Frontal cortex (tissue), 4 donors: Measurements from ENCODE around the gene FXYD4. TPM values are rescaled to one million over a fixed set of nuclear protein-coding genes. Genes with fewer than 3 reads are reported as not detected.
"Not testable (repeated sequence)": the region's sequence is repeated elsewhere in the genome, so short reads cannot be mapped to it uniquely, and the experiment has no call there.

Experiments
- DNase-seq, 2 donors: peaks; one replicate each; pipeline ENCODE4 v3.0.0; 2012; ENCODE audit warnings: low spot score in 2 of 2
- FAIRE-seq: peaks from 2 replicates; lab custom pipeline; 2012; peaks lifted over from hg19 to GRCh38; lab: Jason Lieb, UNC
- total RNA-seq: library from RNA; depleted of rRNA; stranded (reverse); fragments of >200 nt; gene quantifications from one replicate; pipeline ENCODE4 v1.2.3, GENCODE V29; 2014
- donor health status: control.
- donor health status: control.
- donor health status: control.

FXYD4 gene
- total RNA-seq, 1 donor from 2014 or later: not detected

DNA sequence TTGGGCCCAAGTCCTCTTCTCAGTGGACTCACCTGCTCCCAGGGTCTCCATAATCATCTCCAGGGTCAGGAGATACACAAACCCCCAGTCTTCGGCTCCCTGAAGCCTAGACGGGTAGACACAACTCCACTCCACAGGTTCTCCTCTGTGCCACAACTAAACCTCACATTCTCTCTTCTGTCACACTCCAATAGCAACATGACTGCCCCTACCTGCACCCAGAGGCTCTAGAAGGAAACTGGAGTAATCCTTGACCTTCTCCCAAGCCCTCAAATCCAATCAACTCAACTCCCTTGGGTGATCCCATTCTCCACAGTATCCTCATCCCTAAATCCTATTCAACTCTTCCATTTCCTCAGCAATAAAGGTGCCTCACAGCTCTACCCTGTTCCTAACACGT is 21.3 kb downstream of the FXYD4 start:
- FAIRE-seq: no peak
- no peak for DNase-seq

DNA sequence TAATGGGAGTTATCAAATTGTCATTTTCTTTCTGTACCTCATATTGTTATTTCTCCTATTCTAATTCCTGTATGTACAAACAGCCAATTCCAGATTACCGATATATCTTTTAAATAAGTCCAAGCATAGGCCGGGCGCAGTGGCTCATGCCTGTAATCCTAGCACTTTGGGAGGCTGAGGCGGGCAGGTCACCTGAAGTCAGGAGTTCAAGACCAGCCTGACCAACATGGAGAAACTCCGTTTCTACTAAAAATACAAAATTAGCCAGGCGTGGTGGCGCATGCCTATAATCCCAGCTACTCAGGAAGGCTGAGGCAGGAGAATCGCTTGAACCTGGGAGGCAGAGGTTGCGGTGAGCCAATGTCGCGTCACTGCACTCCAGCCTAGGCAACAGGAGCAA is 21.8 kb downstream of the FXYD4 start:
- FAIRE-seq, DNase-seq: not testable (repeated sequence)

DNA sequence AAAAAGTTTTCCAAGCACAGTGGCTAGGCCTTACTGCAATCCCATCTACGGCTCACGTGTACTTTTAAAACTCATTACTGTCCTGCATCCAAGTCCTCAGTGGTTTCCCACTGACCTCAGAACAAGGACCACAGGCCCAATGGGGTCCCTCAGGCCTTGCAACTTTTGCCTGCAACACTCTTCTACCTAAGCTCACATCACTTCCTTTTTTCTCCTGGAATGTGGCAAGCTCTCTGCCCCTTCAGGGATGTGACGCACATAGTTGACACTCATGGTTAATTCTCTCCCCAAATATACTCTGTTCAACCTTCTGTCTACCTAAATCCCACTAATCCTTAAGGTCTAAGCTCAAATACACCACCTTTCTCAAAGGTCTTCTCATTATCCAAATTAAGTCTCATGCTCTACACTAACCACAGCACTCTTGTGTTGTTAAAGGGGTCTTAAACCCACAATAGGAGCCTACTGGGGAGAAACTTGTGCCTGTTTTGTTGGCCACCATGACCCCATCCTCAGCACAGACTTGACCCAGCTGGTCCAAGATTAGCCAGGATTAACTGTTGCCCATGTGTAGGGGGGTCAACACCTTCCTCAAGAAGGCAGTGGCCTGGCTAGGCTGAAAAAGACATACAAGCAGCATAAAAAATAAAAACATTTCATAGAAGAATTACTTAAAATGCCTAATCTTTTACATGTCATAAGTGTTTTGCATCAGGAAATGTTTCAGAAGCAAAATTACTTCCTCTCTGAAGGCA is 22.3 kb downstream of the FXYD4 start:
- FAIRE-seq (no peak), DNase-seq (no peak)

DNA sequence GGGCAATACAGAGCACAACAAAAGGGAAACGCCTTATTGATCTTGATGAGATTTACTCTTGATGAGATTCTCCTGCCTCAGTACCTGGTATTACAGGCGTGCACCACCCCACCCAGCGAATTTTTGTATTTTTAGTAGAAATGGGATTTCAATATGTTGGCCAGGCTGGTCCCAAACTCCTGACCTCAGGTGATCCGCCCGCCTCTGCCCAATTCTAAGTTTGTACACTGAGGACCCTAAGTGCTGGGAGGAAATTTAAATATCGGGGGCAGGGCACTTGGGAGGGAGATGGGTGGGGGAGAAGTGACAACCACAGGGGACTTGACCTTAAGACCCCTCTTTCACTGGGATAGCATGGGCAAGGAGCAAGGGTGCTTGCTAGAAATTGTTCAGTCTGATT is 23.4 kb downstream of the FXYD4 start:
- FAIRE-seq: no peak
- DNase-seq: no peak

DNA sequence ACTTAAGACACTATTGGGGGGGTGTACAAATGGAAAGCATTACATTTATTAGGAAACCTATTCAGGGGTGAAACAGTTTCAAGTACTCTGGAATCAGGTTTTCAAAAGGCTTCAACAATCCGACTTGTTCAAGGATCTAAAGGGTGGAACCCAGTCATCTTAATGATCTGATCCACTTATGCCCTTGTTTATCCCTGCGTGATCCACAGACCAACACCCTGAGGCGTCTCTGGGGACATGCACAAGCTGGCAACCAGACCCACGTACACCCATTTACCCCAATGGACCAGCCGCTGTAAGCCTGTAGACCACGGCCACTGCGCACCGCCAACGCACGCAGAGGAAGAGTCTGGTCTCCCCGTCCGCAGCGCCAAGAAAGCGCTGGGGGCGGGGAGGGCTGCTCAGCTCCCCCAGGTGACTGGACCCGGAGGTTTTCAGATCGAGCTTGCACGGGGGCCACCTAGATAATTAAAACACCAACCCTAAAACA is 24.2 kb downstream of the FXYD4 start:
- DNase-seq (no peak), FAIRE-seq (no peak)

DNA sequence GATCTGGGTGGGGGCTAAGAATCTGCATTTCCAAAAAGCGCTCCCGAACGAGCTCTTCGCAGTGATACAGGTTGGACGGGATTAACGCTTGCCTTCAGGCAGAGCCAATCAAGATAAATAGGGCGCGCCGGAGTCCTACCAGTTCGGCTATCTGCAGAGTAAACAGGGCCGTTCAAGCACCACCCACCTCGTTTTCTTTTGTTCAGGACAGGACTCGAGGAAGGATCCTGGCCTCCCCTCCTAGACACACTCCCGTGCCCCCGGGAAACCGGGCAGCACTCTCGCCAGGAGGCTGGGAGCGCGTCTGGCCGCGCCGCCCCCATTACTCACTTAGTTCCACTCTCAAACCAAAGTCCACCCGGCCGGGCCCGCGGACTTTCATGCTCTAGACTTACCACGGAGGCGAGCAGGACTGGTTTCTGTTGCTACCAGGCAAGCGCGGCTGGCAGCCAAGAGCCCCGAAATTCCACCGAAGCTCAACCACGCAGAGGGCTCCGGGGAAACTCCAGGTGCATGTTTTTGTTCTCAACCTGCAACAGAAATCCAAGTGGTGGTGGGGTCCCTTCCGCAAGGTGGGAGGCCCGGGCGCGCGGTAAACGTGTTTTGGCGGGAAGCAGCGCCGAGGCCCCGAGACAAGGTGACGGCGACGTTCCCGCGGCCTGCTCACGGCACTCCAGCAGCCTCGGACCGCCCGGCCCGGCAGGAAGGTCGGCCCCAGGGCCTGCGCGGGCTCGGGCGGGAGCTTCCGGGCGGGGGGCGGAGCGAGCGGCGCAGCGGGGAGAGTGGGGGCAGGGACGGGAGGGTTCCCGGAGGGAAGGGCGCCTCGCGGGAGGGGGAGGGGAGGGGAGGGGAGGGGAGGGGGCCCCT is 24.9 kb downstream of the FXYD4 start:
- FAIRE-seq (no peak), DNase-seq (peak; percentile 93 to 94)

DNA sequence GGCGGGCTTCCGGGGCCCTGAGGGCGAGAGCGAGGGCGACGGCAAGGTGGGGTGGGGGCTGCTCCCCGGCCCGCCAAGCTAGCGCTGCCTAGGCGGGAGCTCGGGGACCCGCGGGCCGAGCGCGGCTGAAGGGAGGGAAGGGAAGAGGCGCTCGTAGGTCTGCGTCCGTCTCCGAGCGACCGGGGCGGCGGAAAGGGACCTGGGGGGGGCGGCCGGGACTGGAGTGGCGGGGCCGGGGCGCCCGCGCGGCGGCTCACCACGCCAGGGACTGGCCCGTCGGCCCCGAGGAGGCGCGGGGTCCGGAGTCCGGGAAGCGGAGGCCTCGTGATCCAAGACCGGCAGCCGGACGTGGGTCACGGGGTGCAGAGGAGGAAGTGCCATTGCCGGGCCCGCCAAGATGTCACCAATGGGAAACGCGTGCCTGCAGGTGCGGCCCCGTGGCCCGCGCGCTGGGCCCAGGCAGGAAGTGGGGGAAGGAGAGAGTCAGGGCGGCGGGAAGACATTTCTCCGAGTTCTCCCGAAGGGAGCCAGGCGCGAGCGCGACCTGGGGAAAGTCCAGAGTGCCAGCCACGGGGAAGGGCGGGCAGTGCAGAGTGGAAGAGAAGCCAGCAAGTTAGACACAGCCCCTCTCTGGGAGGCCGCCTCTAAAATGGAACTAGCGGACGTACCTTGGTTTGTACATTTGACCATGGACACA is 25.6 kb downstream of the FXYD4 start:
- FAIRE-seq: no peak
- peak; percentile 88 to 92 for DNase-seq

DNA sequence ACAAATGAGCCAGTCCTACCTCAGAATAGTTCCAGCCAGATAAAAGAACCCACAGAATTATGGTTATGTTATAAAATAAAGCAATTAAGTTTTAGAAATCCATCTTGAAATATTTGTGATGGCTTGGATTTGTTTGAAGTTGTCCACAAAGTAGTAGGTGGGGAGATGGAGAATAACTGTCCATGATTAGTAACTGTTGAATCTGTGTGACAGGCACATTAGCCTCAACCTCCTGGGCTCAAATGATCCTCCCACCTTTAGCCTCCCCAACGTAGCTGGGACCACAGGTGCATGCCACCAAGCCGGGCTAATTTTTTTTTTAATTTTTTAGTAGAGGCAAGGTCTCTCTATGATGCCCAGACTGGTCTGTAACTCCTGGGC is 27.5 kb downstream of the FXYD4 start:
- DNase-seq (no peak), FAIRE-seq (no peak)

DNA sequence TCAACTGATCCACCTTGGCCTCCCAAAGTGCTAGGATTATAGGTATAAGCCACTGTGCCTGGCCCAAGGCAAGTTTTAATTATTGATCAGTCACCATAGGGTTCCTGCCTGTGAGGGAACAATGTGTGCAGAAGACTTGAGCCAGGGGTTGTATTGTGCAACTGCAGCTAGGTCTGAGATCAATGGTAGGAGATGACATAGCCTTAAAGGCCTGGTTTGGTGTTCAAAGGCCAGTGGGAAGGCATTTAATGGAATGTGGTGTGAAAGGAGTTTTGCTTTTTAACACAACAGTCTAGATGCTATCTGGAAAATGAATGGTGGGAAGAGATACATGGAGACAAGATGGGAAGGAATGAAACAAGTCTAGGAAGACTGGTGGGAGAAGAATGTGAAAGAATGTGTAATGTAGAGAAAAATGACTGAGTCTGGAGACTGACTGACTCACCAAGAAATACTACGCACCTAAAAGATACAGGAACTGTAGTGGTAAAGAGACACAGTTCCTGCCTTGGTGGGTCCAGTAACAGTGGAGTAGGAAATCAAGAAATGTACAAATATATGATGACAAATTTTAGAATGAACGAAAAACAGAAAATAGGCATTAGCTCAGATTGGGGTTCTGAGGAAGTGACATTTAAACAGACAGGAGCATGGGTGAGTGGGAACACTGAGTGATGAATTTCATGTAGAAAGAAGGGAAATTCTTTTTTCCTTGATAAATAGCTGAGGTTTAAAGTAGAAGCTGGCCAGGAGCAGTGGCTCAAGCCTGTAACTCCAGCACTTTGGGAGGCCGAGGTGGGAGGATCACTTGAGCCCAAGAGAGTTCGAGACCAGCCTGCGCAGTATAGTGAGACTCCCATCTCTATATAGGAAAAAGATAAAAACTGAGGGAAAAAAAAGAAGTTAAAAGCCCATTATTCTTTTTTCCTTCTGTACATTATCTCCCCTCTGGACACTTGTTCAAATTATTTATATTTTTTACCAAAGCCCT is 28.2 kb downstream of the FXYD4 start:
- no peak for DNase-seq
- no peak for FAIRE-seq

DNA sequence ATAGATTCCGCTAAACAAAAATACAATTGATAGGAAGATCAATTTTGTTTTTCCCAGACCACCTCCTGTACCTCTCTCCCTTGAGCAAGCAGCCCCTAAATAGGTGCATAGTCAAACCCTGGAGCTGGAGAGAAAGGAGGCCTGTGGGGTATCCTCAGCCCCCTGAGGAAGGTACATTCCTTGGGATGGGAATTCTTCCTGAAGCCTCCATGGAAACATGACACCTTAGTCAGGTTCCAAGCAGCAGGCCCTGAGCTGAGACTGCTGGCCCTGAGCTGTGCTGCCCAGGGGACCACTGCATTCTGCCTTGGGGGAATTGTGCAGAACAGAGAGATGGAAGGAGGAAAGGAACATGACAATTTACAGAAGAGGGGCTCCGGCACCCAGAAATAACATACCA is 30.2 kb downstream of the FXYD4 start:
- FAIRE-seq (no peak), DNase-seq (no peak)

DNA sequence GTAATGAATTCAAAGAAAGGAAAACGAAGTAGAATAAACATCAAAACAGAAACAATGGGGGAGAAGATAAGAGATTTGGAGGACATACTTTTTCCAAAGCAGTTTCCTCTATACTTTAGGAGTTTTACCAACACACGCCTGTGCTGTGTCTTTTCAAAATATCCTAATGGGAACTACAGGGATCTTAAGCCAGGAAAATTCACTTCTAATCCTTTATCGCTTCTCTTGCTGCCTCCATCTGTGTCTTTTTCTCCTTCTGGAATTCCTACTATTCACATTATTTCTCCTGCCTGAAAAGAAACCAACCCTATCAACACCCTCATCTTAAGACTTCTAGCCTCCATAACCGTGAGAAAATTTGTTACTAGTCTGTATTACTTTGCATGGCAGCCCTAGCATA is 30.7 kb downstream of the FXYD4 start:
- FAIRE-seq: no peak
- no peak for DNase-seq

DNA sequence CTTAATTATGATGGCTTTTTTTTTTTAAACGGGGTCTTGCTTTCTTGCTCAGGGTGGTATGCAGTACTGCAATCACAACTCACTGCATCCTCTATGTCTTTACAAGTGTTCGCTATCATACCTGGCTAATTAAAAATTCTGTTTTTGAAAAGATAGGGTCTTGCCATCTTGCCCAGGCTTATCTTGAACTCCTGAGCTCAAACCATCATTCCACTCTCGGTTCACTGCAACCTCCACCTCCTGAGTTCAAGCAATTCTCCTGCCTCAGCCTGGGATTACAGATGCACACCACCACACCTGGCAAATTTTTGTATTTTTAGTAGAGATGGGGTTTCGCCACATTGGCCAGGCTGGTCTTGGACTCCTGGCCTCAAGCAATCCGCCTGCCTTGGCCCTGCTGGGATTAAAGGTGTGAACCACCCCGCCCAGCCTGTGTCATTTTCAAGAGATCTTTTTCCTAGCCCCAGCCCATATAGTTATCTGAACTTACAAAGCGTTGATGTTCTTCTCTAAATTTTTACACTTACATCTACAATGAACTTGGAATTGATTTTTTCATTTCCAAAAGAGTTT is 31.5 kb downstream of the FXYD4 start:
- no peak for FAIRE-seq

DNA sequence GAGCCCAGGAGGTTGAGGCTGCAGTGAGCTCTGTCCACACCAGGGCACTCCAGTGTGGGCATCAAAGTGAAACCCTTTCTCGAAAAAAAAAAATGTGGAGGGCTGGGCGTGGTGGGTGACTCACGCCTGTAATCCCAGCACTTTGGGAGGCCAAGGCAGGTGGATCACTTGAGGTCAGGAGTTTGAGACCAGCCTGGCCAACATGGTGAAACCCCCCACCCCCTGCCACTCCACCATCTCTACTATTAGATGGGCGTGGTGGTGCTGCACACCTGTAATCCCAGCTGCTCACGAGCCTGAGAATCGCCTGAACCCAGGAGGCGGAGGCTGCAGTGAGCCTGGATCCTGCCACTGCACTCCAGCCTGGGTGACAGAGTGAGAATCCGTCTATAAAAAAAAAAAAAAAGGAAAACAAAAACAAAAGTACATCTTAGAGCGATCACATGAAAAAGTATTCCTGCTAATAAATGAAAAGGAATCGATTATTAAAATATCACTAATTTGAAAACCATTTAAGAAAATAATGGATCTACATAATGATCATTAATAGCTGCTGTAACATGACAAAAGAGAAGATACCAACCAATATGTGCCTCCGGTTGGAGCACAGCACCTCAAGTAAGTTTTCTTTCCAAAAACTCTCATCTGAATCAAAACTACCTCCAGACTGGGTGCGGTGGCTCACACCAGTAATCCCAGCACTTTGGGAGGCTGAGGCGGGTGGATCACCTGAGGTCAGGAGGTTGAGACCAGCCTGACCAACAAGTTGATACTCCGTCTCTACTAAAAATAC is 32.7 kb downstream of the FXYD4 start:
- no peak for DNase-seq
- FAIRE-seq: no peak

More for the DNA sequence above, 31.5 kb downstream of the FXYD4 start:
- DNase-seq: no peak

DNA sequence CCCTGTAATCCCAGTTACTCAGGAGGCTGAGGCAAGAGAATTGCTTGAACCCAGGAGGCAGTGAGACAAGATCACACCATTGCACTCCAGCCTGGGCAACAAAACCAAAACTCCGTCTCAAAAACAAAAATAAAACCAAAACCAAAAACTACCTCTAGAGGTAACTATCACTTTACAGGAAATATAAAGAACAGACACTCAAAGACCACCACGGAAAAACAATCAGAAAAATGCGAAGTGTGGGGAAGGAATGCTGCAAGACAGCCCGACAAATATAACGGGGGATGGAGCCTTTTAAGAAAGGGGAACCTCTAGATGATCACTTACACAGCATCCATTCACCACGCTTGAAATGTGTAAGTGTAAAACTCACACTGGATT is 33.3 kb downstream of the FXYD4 start:
- FAIRE-seq (no peak), DNase-seq (no peak)

DNA sequence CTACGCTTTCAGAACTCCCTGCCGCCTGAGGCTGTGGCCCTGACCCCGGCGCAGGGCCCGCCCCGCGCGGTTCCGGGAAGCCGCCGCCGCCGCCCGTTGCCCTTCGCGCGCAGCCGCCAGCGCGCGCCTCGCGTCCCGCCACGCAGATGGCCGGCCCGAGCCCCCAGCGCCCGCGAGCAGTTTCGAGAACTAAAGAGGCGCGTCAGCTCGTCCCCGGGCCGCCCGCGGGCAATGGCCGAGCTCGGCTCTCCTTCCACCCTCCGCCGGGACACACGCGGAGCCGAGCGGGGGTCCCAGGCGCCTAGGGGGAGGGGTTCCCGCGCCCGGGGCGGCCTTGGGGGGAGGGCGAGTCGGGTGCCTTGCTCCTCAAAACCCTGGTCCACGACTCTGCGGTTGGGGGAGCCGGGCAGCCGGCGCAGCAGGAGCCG is 35.7 kb downstream of the FXYD4 start:
- FAIRE-seq (no peak), DNase-seq (peak; percentile 65 to 66)

DNA sequence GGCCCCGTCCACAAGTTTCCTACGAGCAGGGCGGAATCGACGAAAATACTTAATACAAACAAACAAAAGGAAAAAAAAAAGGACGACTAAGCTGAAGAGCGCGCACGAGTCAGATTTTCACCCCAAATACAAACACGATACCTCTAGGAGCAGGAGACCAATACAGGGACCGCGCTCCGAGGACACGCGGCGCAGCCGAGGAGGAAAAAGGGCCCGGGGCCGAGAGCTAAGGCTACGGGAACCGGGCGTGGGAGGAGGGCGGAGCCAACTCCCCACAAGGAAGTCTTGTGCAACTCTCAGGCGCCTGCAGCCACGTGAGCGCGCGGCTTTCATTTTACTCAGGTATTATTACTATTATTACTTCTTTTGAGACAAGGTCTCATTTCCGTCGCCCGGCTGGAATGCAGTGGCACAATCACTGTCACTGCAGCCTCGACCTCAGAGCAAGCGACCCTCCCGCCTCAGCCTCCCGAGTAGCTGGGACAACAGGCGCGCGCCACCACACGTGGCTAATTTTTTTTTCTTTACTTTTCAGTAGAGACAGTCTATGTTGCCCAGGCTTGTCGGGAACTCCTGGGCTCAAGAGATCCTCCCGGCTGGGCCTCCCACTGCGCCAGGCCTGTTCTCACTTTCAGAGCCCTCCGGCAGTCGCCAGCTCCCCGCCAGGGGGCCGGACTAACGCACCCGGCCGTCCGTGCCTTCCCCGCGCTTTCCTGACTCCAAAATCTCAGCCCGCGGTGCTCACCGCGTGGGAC is 36.3 kb downstream of the FXYD4 start:
- no peak for FAIRE-seq
- DNase-seq: peak; percentile 83 to 84

DNA sequence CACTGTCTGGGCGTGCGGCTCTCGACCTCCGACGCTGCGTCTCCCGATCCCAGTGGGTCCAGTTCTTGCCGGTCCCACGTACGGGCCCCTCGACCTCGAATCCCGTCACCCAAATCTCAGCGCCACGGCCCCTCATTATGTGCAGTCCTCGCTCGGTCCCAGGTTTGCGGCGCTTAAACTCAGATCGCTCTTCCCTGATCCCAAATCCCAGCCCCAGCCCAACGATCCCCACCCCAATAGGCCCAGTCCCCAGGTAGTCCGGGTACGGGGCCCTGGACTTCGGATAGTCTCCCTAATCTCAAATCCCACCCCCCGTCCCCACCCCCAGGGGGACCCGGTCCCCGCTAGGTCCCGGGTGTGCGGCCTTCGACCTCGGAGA is 36.9 kb downstream of the FXYD4 start:
- DNase-seq: no peak

More for the DNA sequence above, 36.9 kb downstream of the FXYD4 start:
- FAIRE-seq: no peak
